ENCODE data around the gene UNC13B.

Gene UNC13B

GRCh38 chr9:35195683-35196082 is 33.9 kb downstream of the UNC13B start:
- in situ Hi-C loops (cut with HindIII; ENCODE audit: low sequenced_read_pairs), result no loop called here
- DNase-seq (ENCODE audit: low read depth, low spot score), result peak; percentile 27
- H3K4me3 ChIP-seq (ENCODE audit: low read depth, low read length), result no peak overlapping the region
- TF ChIP-seq, protein P1, sequence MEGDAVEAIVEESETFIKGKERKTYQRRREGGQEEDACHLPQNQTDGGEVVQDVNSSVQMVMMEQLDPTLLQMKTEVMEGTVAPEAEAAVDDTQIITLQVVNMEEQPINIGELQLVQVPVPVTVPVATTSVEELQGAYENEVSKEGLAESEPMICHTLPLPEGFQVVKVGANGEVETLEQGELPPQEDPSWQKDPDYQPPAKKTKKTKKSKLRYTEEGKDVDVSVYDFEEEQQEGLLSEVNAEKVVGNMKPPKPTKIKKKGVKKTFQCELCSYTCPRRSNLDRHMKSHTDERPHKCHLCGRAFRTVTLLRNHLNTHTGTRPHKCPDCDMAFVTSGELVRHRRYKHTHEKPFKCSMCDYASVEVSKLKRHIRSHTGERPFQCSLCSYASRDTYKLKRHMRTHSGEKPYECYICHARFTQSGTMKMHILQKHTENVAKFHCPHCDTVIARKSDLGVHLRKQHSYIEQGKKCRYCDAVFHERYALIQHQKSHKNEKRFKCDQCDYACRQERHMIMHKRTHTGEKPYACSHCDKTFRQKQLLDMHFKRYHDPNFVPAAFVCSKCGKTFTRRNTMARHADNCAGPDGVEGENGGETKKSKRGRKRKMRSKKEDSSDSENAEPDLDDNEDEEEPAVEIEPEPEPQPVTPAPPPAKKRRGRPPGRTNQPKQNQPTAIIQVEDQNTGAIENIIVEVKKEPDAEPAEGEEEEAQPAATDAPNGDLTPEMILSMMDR (IDR thresholded peaks at IDR 0.05; ENCODE audit: low read depth, low read length), result no peak

- in situ Hi-C loops (cut with HindIII; ENCODE audit: low sequenced_read_pairs), result no loop called here
Measured at GRCh38 chr9:35198191-35198590, 36.4 kb downstream of the UNC13B start.

DNA sequence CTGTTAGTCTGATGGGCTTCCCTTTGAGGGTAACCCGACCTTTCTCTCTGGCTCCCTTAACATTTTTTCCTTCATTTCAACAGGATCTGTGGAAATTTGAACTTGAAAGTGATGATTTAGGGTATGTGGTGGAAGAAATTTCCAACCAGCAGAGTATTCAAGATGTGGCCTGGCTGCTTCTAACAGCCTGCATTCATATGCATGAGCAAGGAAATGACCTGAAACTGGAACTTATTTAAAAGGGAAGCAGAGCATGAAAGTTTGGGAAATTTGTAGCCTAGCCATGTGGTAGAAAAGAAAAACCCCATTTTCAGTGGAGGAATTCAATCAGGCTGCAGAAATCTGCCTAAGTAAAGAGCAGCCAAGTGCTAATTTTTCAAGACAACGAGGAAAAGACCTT is 41.7 kb downstream of the UNC13B start:
- in situ Hi-C loops (cut with HindIII; ENCODE audit: low sequenced_read_pairs), result no loop called here
- TF ChIP-seq, protein P1 (IDR thresholded peaks at IDR 0.05; ENCODE audit: low read depth, low read length), result no peak
- DNase-seq (ENCODE audit: low read depth, low spot score), result no peak
- no peak overlapping the region for H3K4me3 ChIP-seq (ENCODE audit: low read depth, low read length)

More at GRCh38 chr9:35198191-35198590, 36.4 kb downstream of the UNC13B start:
- TF ChIP-seq, protein P1 (IDR thresholded peaks at IDR 0.05; ENCODE audit: low read depth, low read length), result no peak
- H3K4me3 ChIP-seq (ENCODE audit: low read depth, low read length), result no peak overlapping the region
- DNase-seq (ENCODE audit: low read depth, low spot score), result no peak

GRCh38 chr9:35205340-35205739 is 43.5 kb downstream of the UNC13B start:
- no peak for DNase-seq (ENCODE audit: low read depth, low spot score)
- H3K4me3 ChIP-seq (ENCODE audit: low read depth, low read length), result no peak overlapping the region
- in situ Hi-C loops (cut with HindIII; ENCODE audit: low sequenced_read_pairs), result no loop called here
- TF ChIP-seq, protein P1 (IDR thresholded peaks at IDR 0.05; ENCODE audit: low read depth, low read length), result no peak

- H3K4me3 ChIP-seq (ENCODE audit: low read depth, low read length), result no peak overlapping the region
- in situ Hi-C loops (cut with HindIII; ENCODE audit: low sequenced_read_pairs), result no loop called here
- TF ChIP-seq, protein P1 (IDR thresholded peaks at IDR 0.05; ENCODE audit: low read depth, low read length), result no peak
- DNase-seq (ENCODE audit: low read depth, low spot score), result no peak
Measured at GRCh38 chr9:35211854-35212253, 50.0 kb downstream of the UNC13B start.

- in situ Hi-C loops (cut with HindIII; ENCODE audit: low sequenced_read_pairs), result no loop called here
- no peak for DNase-seq (ENCODE audit: low read depth, low spot score)
- TF ChIP-seq, protein P1 (IDR thresholded peaks at IDR 0.05; ENCODE audit: low read depth, low read length), result no peak
- no peak overlapping the region for H3K4me3 ChIP-seq (ENCODE audit: low read depth, low read length)
Measured at GRCh38 chr9:35220659-35221338, 59.0 kb downstream of the UNC13B start.

Data from astrocyte of the spinal cord (primary cell).